HL-60 (cell line): Measurements from ENCODE around the gene EGFL8.

Source experiments
- DNase-seq, 2 experiments: peaks; one replicate each; pipeline ENCODE4 v3.0.0-alpha.2; 2010 to 2020; ENCODE audit warnings: low read depth in 1 of 2, low spot score in 1 of 2
- H3K27ac ChIP-seq: fragments of 250-450 bp; sonication (Bioruptor Pico); replicated peaks from 2 replicates; pipeline ENCODE4 v1.5.1; 2020; ENCODE audit warnings: mild to moderate bottlenecking, moderate library complexity
- H3K27me3 ChIP-seq: fragments of 250-450 bp; sonication (Bioruptor Pico); 2 replicates; pipeline ENCODE4 v1.5.1; 2021; ENCODE audit warnings: mild to moderate bottlenecking, moderate library complexity; ENCODE audit not compliant: insufficient read depth, poor library complexity, severe bottlenecking
- H3K4me3 ChIP-seq: replicated peaks from 2 replicates; pipeline ENCODE4 v1.5.1; 2011; ENCODE audit warnings: mild to moderate bottlenecking, control low read depth, low read length; ENCODE audit not compliant: insufficient read depth
- CTCF ChIP-seq: IDR thresholded peaks from one replicate; pipeline ENCODE4 v1.5.1; 2011; ENCODE audit warnings: low read length, control low read depth, inconsistent platforms; ENCODE audit not compliant: insufficient read depth
- GABPA ChIP-seq: IDR thresholded peaks from 2 replicates; pipeline ENCODE4 v1.6.1; 2012; ENCODE audit warnings: low read depth
- POLR2AphosphoS5 ChIP-seq: IDR thresholded peaks from 2 replicates; pipeline ENCODE4 v1.6.1; 2012; ENCODE audit warnings: low read depth
- REST ChIP-seq: IDR thresholded peaks from 2 replicates; pipeline ENCODE4 v1.6.1; 2012; ENCODE audit warnings: low read depth; ENCODE audit not compliant: insufficient replicate concordance
- SPI1 ChIP-seq: IDR thresholded peaks from 2 replicates; pipeline ENCODE4 v1.6.1; 2012; ENCODE audit warnings: low read depth, mild to moderate bottlenecking, borderline replicate concordance
- long read RNA-seq: library from polyadenylated mRNA; unstranded; transcript quantifications from one replicate; pipeline ENCODE4 v2.0.0, GENCODE V29; 2020

The EGFL8 gene
- long read RNA-seq, partial matches to known transcripts: 0 of 1 reads
- long read RNA-seq, other reads (novel, unspliced or antisense): 1 of 1 reads

GRCh38 chr6:32164295-32164694, at the start of gene EGFL8:
EGFL8 (plus strand) TSS chr6:32164595; CDS start chr6:32166166, 1,571 bp downstream.
- no peak for DNase-seq
- Histone ChIP-seq H3K27ac (no peak within 1 kb of the TSS), H3K27me3 (no peaks in the 10 kb centered on the region), H3K4me3 (no peak within 1 kb of the TSS)
- TF ChIP-seq REST (no peak), SPI1 (no peak), GABPA (no peak), CTCF (no peak), POLR2AphosphoS5 (no peak)

GRCh38 chr6:32114796-32115195, 49.6 kb upstream of the EGFL8 start:
- Histone ChIP-seq H3K27ac (no peak overlapping the region), H3K4me3 (no peak overlapping the region), H3K27me3 (peaks cover 1% of the 10 kb centered on the region)
- no peak for TF ChIP-seq REST
- no peak for TF ChIP-seq POLR2AphosphoS5
- TF ChIP-seq SPI1: no peak
- no peak for TF ChIP-seq GABPA
- TF ChIP-seq CTCF: no peak
- DNase-seq: no peak

- Histone ChIP-seq H3K27me3 (no peaks in the 10 kb centered on the region), H3K27ac (no peak overlapping the region), H3K4me3 (no peak overlapping the region)
- no peak for DNase-seq
- TF ChIP-seq POLR2AphosphoS5 (no peak), REST (no peak), CTCF (no peak), SPI1 (no peak), GABPA (no peak)
Measured at GRCh38 chr6:32115623-32116022, 48.8 kb upstream of the EGFL8 start.
